ENCODE results near the gene PYHIN1.

The PYHIN1 gene

GRCh38 chr1:158931055-158931737 lies at the start of gene PYHIN1:
Gene PYHIN1, plus strand, starts transcription at chr1:158931552. Its CDS starts 5,359 bp downstream, at chr1:158936911.
- in situ Hi-C loops (cut with HindIII; ENCODE audit: low sequenced_read_pairs): no loop called here

GRCh38 chr1:158893654-158894053 lies 37.7 kb upstream of the PYHIN1 start:
- in situ Hi-C loops (cut with HindIII; ENCODE audit: low sequenced_read_pairs): no loop called here

GRCh38 chr1:158898722-158899121 lies 32.6 kb upstream of the PYHIN1 start:
- in situ Hi-C loops (cut with HindIII; ENCODE audit: low sequenced_read_pairs): no loop called here

GRCh38 chr1:158901623-158902022 lies 29.7 kb upstream of the PYHIN1 start:
- in situ Hi-C loops (cut with HindIII; ENCODE audit: low sequenced_read_pairs): no loop called here

- in situ Hi-C loops (cut with HindIII; ENCODE audit: low sequenced_read_pairs): no loop called here
Measured at GRCh38 chr1:158916085-158916484, 15.3 kb upstream of the PYHIN1 start.

- in situ Hi-C loops (cut with HindIII; ENCODE audit: low sequenced_read_pairs): no loop called here
Measured at GRCh38 chr1:158924677-158925076, 6.7 kb upstream of the PYHIN1 start.

GRCh38 chr1:158930504-158930903 lies 848 bp upstream of the PYHIN1 start:
- in situ Hi-C loops (cut with HindIII; ENCODE audit: low sequenced_read_pairs): no loop called here

GRCh38 chr1:158932171-158932570 lies 819 bp downstream of the PYHIN1 start:
- in situ Hi-C loops (cut with HindIII; ENCODE audit: low sequenced_read_pairs): no loop called here

GRCh38 chr1:158933621-158934020 lies 2.3 kb downstream of the PYHIN1 start:
- in situ Hi-C loops (cut with HindIII; ENCODE audit: low sequenced_read_pairs): no loop called here

- in situ Hi-C loops (cut with HindIII; ENCODE audit: low sequenced_read_pairs): no loop called here
Measured at GRCh38 chr1:158939180-158939579, 7.8 kb downstream of the PYHIN1 start.

GRCh38 chr1:158941317-158941716 lies 10.0 kb downstream of the PYHIN1 start:
- in situ Hi-C loops (cut with HindIII; ENCODE audit: low sequenced_read_pairs): no loop called here

- in situ Hi-C loops (cut with HindIII; ENCODE audit: low sequenced_read_pairs): no loop called here
Measured at GRCh38 chr1:158942490-158942889, 11.1 kb downstream of the PYHIN1 start.

- in situ Hi-C loops (cut with HindIII; ENCODE audit: low sequenced_read_pairs): no loop called here
Measured at GRCh38 chr1:158943059-158943458, 11.7 kb downstream of the PYHIN1 start.

- in situ Hi-C loops (cut with HindIII; ENCODE audit: low sequenced_read_pairs): no loop called here
Measured at GRCh38 chr1:158945061-158945460, 13.7 kb downstream of the PYHIN1 start.

- in situ Hi-C loops (cut with HindIII; ENCODE audit: low sequenced_read_pairs): no loop called here
Measured at GRCh38 chr1:158946785-158947184, 15.4 kb downstream of the PYHIN1 start.

- in situ Hi-C loops (cut with HindIII; ENCODE audit: low sequenced_read_pairs): no loop called here
Measured at GRCh38 chr1:158951956-158952355, 20.6 kb downstream of the PYHIN1 start.

GRCh38 chr1:158952416-158952815 lies 21.1 kb downstream of the PYHIN1 start:
- in situ Hi-C loops (cut with HindIII; ENCODE audit: low sequenced_read_pairs): no loop called here

- in situ Hi-C loops (cut with HindIII; ENCODE audit: low sequenced_read_pairs): no loop called here
Measured at GRCh38 chr1:158961178-158961577, 29.8 kb downstream of the PYHIN1 start.

- in situ Hi-C loops (cut with HindIII; ENCODE audit: low sequenced_read_pairs): no loop called here
Measured at GRCh38 chr1:158962983-158963382, 31.6 kb downstream of the PYHIN1 start.

- in situ Hi-C loops (cut with HindIII; ENCODE audit: low sequenced_read_pairs): no loop called here
Measured at GRCh38 chr1:158969166-158969565, 37.8 kb downstream of the PYHIN1 start.

- in situ Hi-C loops (cut with HindIII; ENCODE audit: low sequenced_read_pairs): no loop called here
Measured at GRCh38 chr1:158969855-158970254, 38.5 kb downstream of the PYHIN1 start.

GRCh38 chr1:158972841-158973240 lies 41.5 kb downstream of the PYHIN1 start:
- in situ Hi-C loops (cut with HindIII; ENCODE audit: low sequenced_read_pairs): no loop called here

- in situ Hi-C loops (cut with HindIII; ENCODE audit: low sequenced_read_pairs): no loop called here
Measured at GRCh38 chr1:158976219-158976618, 44.9 kb downstream of the PYHIN1 start.

Data from DLD1 (cell line).